Mammary epithelial cell (primary cell): ENCODE results near the gene MYL5.

ENCODE experiments used
- EZH2 ChIP-seq: IDR thresholded peaks from 2 replicates; pipeline ENCODE4 v1.6.1; 2012; ENCODE audit warnings: low read length, inconsistent platforms, borderline replicate concordance
- TF ChIP-seq, protein P1 (sequence below), 2 donors: IDR thresholded peaks in 1 of 2; conservative IDR thresholded peaks in 1 of 2; 2 replicates each; pipeline ENCODE4 v1.5.1; 2011 to 2012; ENCODE audit warnings: inconsistent platforms in 2 of 2, low read length in 2 of 2, mild to moderate bottlenecking in 2 of 2, control low read depth in 1 of 2, low read depth in 1 of 2; ENCODE audit not compliant: insufficient read depth in 1 of 2; ENCODE audit errors: extremely low read depth in 1 of 2

DNA sequence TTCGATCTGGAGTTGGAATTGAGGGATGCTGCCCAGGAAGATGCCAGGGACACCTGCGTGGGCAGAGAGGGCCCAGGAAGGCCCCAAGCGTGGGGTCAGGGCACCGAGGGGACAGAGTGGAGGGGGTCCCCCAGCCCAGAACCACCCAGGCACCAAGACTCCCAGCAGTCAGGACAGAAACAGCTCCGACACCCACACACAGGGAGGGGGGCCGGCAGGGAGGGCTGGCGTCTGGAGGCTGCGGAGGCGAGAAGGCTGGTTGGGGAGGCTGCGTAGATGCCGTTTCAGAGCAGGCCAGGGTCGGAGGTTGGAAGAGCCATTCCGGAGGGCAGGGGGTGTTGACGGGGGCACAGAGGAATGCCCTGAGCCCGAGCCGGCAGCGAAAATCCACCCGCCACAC, 23.9 kb upstream of the MYL5 start:
- TF ChIP-seq, protein P1, sequence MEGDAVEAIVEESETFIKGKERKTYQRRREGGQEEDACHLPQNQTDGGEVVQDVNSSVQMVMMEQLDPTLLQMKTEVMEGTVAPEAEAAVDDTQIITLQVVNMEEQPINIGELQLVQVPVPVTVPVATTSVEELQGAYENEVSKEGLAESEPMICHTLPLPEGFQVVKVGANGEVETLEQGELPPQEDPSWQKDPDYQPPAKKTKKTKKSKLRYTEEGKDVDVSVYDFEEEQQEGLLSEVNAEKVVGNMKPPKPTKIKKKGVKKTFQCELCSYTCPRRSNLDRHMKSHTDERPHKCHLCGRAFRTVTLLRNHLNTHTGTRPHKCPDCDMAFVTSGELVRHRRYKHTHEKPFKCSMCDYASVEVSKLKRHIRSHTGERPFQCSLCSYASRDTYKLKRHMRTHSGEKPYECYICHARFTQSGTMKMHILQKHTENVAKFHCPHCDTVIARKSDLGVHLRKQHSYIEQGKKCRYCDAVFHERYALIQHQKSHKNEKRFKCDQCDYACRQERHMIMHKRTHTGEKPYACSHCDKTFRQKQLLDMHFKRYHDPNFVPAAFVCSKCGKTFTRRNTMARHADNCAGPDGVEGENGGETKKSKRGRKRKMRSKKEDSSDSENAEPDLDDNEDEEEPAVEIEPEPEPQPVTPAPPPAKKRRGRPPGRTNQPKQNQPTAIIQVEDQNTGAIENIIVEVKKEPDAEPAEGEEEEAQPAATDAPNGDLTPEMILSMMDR (conservative IDR thresholded peaks at IDR 0.05 in 1 of 2, IDR thresholded peaks at IDR 0.05 in 1 of 2; ENCODE audit: extremely low read depth in 1 of 2, insufficient read depth in 1 of 2, low read depth in 1 of 2, low read length in 2 of 2): no peak
- no peak for TF ChIP-seq EZH2
